Osteocyte (in vitro differentiated cells): ENCODE data around the gene BMP8A. TPM values are rescaled to one million over a fixed set of nuclear protein-coding genes. Genes with fewer than 3 reads are reported as not detected.

Experiments
- DNase-seq: peaks from one replicate; pipeline ENCODE4 v3.0.0; 2021; ENCODE audit warnings: mixed read lengths; ENCODE audit not compliant: unreplicated experiment; ENCODE audit errors: extremely low spot score
- H3K27ac Mint-ChIP-seq: one replicate; pipeline ENCODE4 v1.8.0; 2021; ENCODE audit warnings: mild to moderate bottlenecking, mixed read lengths; ENCODE audit not compliant: unreplicated experiment
- H3K27me3 Mint-ChIP-seq: one replicate; pipeline ENCODE4 v1.8.0; 2021; ENCODE audit warnings: mixed read lengths; ENCODE audit not compliant: unreplicated experiment
- H3K36me3 Mint-ChIP-seq: one replicate; pipeline ENCODE4 v1.8.0; 2021; ENCODE audit warnings: mixed read lengths; ENCODE audit not compliant: unreplicated experiment
- H3K4me1 Mint-ChIP-seq: one replicate; pipeline ENCODE4 v1.8.0; 2021; ENCODE audit warnings: mixed read lengths; ENCODE audit not compliant: unreplicated experiment
- H3K4me3 Mint-ChIP-seq: one replicate; pipeline ENCODE4 v1.8.0; 2021; ENCODE audit warnings: mild to moderate bottlenecking, moderate library complexity, mixed read lengths; ENCODE audit not compliant: unreplicated experiment
- H3K9me3 Mint-ChIP-seq: one replicate; pipeline ENCODE4 v1.8.0; 2021; ENCODE audit warnings: mixed read lengths; ENCODE audit not compliant: unreplicated experiment
- CTCF ChIP-seq: fragments of 200-600 bp; sonication (generic); IDR thresholded peaks from 2 replicates; pipeline ENCODE4 v1.5.0; 2021; ENCODE audit warnings: antibody characterized with exemption, mild to moderate bottlenecking, moderate library complexity
- total RNA-seq: library from RNA; stranded (reverse); gene quantifications from 2 replicates; pipeline ENCODE4 v1.2.1, GENCODE V29; 2021

Gene BMP8A
- total RNA-seq, 1 donor from 2014 or later, result not detected

- Mint-ChIP-seq H3K9me3 (no peaks in the 10 kb centered on the region), H3K27ac (no peak overlapping the region), H3K4me1 (peaks cover 4% of the 10 kb centered on the region), H3K27me3 (no peaks in the 10 kb centered on the region), H3K36me3 (peaks cover 24% of the 10 kb centered on the region), H3K4me3 (no peak overlapping the region)
- no peak for TF ChIP-seq CTCF
- DNase-seq, result no peak
Measured at GRCh38 chr1:39542924-39543323, 51.5 kb downstream of the BMP8A start.

GRCh38 chr1:39544327-39544726 is 52.9 kb downstream of the BMP8A start:
- H3K9me3 Mint-ChIP-seq, result no peaks in the 10 kb centered on the region
- H3K4me1 Mint-ChIP-seq, result no peaks in the 10 kb centered on the region
- H3K27me3 Mint-ChIP-seq, result no peaks in the 10 kb centered on the region
- no peak overlapping the region for H3K4me3 Mint-ChIP-seq
- TF ChIP-seq CTCF, result no peak
- H3K27ac Mint-ChIP-seq, result no peak overlapping the region
- peaks cover 19% of the 10 kb centered on the region for H3K36me3 Mint-ChIP-seq
- DNase-seq, result no peak

GRCh38 chr1:39545531-39545930 is 54.1 kb downstream of the BMP8A start:
- DNase-seq, result no peak
- H3K27ac Mint-ChIP-seq, result no peak overlapping the region
- no peaks in the 10 kb centered on the region for H3K4me1 Mint-ChIP-seq
- H3K27me3 Mint-ChIP-seq, result no peaks in the 10 kb centered on the region
- H3K9me3 Mint-ChIP-seq, result no peaks in the 10 kb centered on the region
- peaks cover 20% of the 10 kb centered on the region for H3K36me3 Mint-ChIP-seq
- TF ChIP-seq CTCF, result no peak
- no peak overlapping the region for H3K4me3 Mint-ChIP-seq

GRCh38 chr1:39554277-39554676 is 62.8 kb downstream of the BMP8A start:
- H3K27me3 Mint-ChIP-seq, result no peaks in the 10 kb centered on the region
- H3K9me3 Mint-ChIP-seq, result no peaks in the 10 kb centered on the region
- no peak for TF ChIP-seq CTCF
- no peak for DNase-seq
- H3K4me1 Mint-ChIP-seq, result no peaks in the 10 kb centered on the region
- no peak overlapping the region for H3K27ac Mint-ChIP-seq
- H3K4me3 Mint-ChIP-seq, result no peak overlapping the region
- H3K36me3 Mint-ChIP-seq, result peaks cover 13% of the 10 kb centered on the region

- no peak for TF ChIP-seq CTCF
Measured at GRCh38 chr1:39561279-39561678, 69.8 kb downstream of the BMP8A start.

More at GRCh38 chr1:39561279-39561678, 69.8 kb downstream of the BMP8A start:
- DNase-seq, result no peak
- peaks cover 61% of the 10 kb centered on the region for H3K36me3 Mint-ChIP-seq
- no peak overlapping the region for H3K4me3 Mint-ChIP-seq
- H3K4me1 Mint-ChIP-seq, result no peaks in the 10 kb centered on the region
- H3K27me3 Mint-ChIP-seq, result no peaks in the 10 kb centered on the region
- H3K9me3 Mint-ChIP-seq, result no peaks in the 10 kb centered on the region
- no peak overlapping the region for H3K27ac Mint-ChIP-seq
